ENCODE measurements around the gene FZR1. TPM values are rescaled to one million over a fixed set of nuclear protein-coding genes. Genes with fewer than 3 reads are reported as not detected.

The FZR1 gene
- total and polyA plus RNA-seq, 9 of the 15 experiments (the other 6 are each of a cell fraction or from before 2014, with no cell fraction given) = 0.18 to 48.0 (median 22.2) TPM

- Histone ChIP-seq H3K27ac (ENCODE audit: extremely low read depth, low read depth, low read length) (no peak overlapping the region), H3K9me1 (ENCODE audit: control insufficient read depth, insufficient read depth, low read length) (no peaks in the 10 kb centered on the region), H3K9me3 (replicated peaks; ENCODE audit: control insufficient read depth, insufficient read depth, low read depth, low read length) (no peaks in the 10 kb centered on the region), H4K20me1 (replicated peaks; ENCODE audit: control insufficient read depth, insufficient read depth, low read length) (peaks cover 5% of the 10 kb centered on the region; the same call in 1 of the 2 replicates), H2AFZ (ENCODE audit: low read depth, low read length) (no peak overlapping the region), H3K4me3 (no peak overlapping the region), H3K27me3 (ENCODE audit: control insufficient read depth in 2 of 2, insufficient read depth in 2 of 2, low read length in 2 of 2) (no peaks in the 10 kb centered on the region), H3K79me2 (ENCODE audit: control insufficient read depth, insufficient read depth, low read length) (peaks cover 4% of the 10 kb centered on the region), H3K4me1 (replicated peaks in 1 of 2; ENCODE audit: control insufficient read depth in 2 of 2, insufficient read depth in 2 of 2, low read length in 2 of 2) (peaks cover 0 to 68% of the 10 kb centered on the region in 2 experiments; a peak in 3 of 5 replicates), H3K4me2 (ENCODE audit: insufficient read depth, low read length) (no peak overlapping the region), H3K36me3 (ENCODE audit: control insufficient read depth, insufficient read depth, low read length) (peaks cover 74% of the 10 kb centered on the region; the same call in 2 of the 3 replicates), H3K9ac (ENCODE audit: insufficient read depth in 1 of 2, low read depth in 2 of 2, low read length in 2 of 2) (no peak overlapping the region; a peak in 1 of 4 replicates)
- ATAC-seq (no peak), DNase-seq (ENCODE audit: extremely low read depth in 1 of 4, low spot score in 3 of 4) (no peak), FAIRE-seq (no peak)
- 94% methylated on average over 25 of the region's 36 CpGs for WGBS (ENCODE audit: insufficient coverage, low coverage, missing lambda C conversion rate)
- CTCF ChIA-PET (ENCODE audit: low intra/inter-chr PET ratio) = no interaction called here
- intact Hi-C loops (cut with micrococcal nuclease) (loop anchor here (10.0 kb wide), 1 partner anchor 57 kb away; the partner anchor contains the start of gene TBXA2R), in situ Hi-C loops (cut with MboI) (no loop called here)
- no TSS peak for BruUV-seq (replicated peaks)
- POLR2A ChIA-PET = interaction anchor here (2.4 kb wide), 1 partner anchor 9 kb away, joined by 9 read pairs; the partner anchor contains the start of gene MFSD12
- no peak for TF ChIP-seq ZNF655 (CRISPR knock-in tag; IDR thresholded peaks at IDR 0.05)
- TF ChIP-seq POLR2G (IDR thresholded peaks at IDR 0.05; ENCODE audit: low read depth, low read length) = peak; percentile 20; the same call in 1 of the 2 replicates
- 0 out of 2 replicates have a peak, but pooled peaks have one; percentile 12 for TF ChIP-seq HNRNPL (IDR thresholded peaks at IDR 0.05; ENCODE audit: low read depth, low read length)
- TF ChIP-seq RBFOX2 (IDR thresholded peaks at IDR 0.05; ENCODE audit: low read depth, low read length) = 0 out of 2 replicates have a peak, but pooled peaks have one; percentile 25
Observed at GRCh38 chr19:3547767-3548282, 41.7 kb downstream of the FZR1 start.
